Epithelial cell of esophagus (primary cell): ENCODE results near the gene FKBP3.

Experiments
- DNase-seq: peaks from one replicate; pipeline ENCODE4 v3.0.0; 2010; ENCODE audit warnings: low read depth
- H3K4me3 ChIP-seq: 2 replicates; pipeline ENCODE4 v1.5.1; 2011; ENCODE audit warnings: mild to moderate bottlenecking, low read length, control low read depth
- CTCF ChIP-seq: IDR thresholded peaks from 2 replicates; pipeline ENCODE4 v1.5.1; 2011; ENCODE audit warnings: low read depth, mild to moderate bottlenecking, low read length, control low read depth, inconsistent platforms; ENCODE audit not compliant: insufficient read depth; ENCODE audit errors: missing control alignments

The FKBP3 gene

GRCh38 chr14:45120096-45120495, 14.2 kb downstream of the FKBP3 start:
- no peak for DNase-seq
- H3K4me3 ChIP-seq, result no peak overlapping the region
- TF ChIP-seq CTCF, result no peak

GRCh38 chr14:45118594-45118993, 15.7 kb downstream of the FKBP3 start:
- DNase-seq, result no peak
- H3K4me3 ChIP-seq, result no peak overlapping the region
- TF ChIP-seq CTCF, result no peak

- TF ChIP-seq CTCF, result no peak
These were observed 20.0 kb downstream of the FKBP3 start for GRCh38 chr14:45114327-45114726.

GRCh38 chr14:45112896-45113781, 21.1 kb downstream of the FKBP3 start:
- DNase-seq, result peak; percentile 40
- H3K4me3 ChIP-seq, result no peak overlapping the region
- TF ChIP-seq CTCF, result no peak

More at GRCh38 chr14:45114327-45114726, 20.0 kb downstream of the FKBP3 start:
- H3K4me3 ChIP-seq, result no peak overlapping the region
- no peak for DNase-seq

- no peak for DNase-seq
- H3K4me3 ChIP-seq, result no peak overlapping the region
- TF ChIP-seq CTCF, result no peak
These were observed 29.7 kb downstream of the FKBP3 start for GRCh38 chr14:45104561-45104960.

GRCh38 chr14:45103806-45104205, 30.5 kb downstream of the FKBP3 start:
- no peak for TF ChIP-seq CTCF
- no peak for DNase-seq
- H3K4me3 ChIP-seq, result no peak overlapping the region

- TF ChIP-seq CTCF, result no peak
These were observed 38.1 kb downstream of the FKBP3 start for GRCh38 chr14:45096218-45096617.

More at GRCh38 chr14:45096218-45096617, 38.1 kb downstream of the FKBP3 start:
- DNase-seq, result no peak
- no peak overlapping the region for H3K4me3 ChIP-seq
